GM10248 (cell line): ENCODE data around the gene LDLRAD4.

Source experiments
- CTCF ChIA-PET: fragments of 300-600 bp; sonication (Branson Sonifier 250); formaldehyde crosslinking; extraction: SDS; loops from one replicate; lab custom pipeline; 2021; ENCODE audit warnings: antibody characterized with exemption; lab: Yijun Ruan, JAX
- POLR2A ChIA-PET: fragments of 350-650 bp; sonication (Branson Sonifier 250); formaldehyde crosslinking; extraction: SDS; loops from one replicate; lab custom pipeline; 2020; ENCODE audit warnings: antibody characterized with exemption; lab: Yijun Ruan, JAX
- DNase-seq: peaks from one replicate; pipeline ENCODE4 v3.0.0; 2012; ENCODE audit errors: extremely low spot score
- TF ChIP-seq, protein P1 (sequence below): IDR thresholded peaks from 2 replicates; pipeline ENCODE4 v1.5.1; 2012; ENCODE audit warnings: mild to moderate bottlenecking, low read depth; ENCODE audit errors: extremely low read depth, missing control alignments, control extremely low read depth

LDLRAD4 gene

GRCh38 chr18:13323186-13323585 is 104.6 kb downstream of the LDLRAD4 start:
- ChIA-PET CTCF (interaction anchor here (0.9 to 1.1 kb wide), 2 partner anchors 9 to 44 kb away, joined by 3 read pairs; no protein-coding TSS in a partner anchor), POLR2A (no interaction called here)
- no peak for DNase-seq
- TF ChIP-seq, protein P1, sequence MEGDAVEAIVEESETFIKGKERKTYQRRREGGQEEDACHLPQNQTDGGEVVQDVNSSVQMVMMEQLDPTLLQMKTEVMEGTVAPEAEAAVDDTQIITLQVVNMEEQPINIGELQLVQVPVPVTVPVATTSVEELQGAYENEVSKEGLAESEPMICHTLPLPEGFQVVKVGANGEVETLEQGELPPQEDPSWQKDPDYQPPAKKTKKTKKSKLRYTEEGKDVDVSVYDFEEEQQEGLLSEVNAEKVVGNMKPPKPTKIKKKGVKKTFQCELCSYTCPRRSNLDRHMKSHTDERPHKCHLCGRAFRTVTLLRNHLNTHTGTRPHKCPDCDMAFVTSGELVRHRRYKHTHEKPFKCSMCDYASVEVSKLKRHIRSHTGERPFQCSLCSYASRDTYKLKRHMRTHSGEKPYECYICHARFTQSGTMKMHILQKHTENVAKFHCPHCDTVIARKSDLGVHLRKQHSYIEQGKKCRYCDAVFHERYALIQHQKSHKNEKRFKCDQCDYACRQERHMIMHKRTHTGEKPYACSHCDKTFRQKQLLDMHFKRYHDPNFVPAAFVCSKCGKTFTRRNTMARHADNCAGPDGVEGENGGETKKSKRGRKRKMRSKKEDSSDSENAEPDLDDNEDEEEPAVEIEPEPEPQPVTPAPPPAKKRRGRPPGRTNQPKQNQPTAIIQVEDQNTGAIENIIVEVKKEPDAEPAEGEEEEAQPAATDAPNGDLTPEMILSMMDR: no peak

GRCh38 chr18:13324880-13325279 is 106.3 kb downstream of the LDLRAD4 start:
- TF ChIP-seq, protein P1: no peak
- ChIA-PET CTCF (interaction anchor here (1.0 kb wide), 1 partner anchor 14 kb away, joined by 3 read pairs; no protein-coding TSS in a partner anchor), POLR2A (no interaction called here)
- no peak for DNase-seq

DNA sequence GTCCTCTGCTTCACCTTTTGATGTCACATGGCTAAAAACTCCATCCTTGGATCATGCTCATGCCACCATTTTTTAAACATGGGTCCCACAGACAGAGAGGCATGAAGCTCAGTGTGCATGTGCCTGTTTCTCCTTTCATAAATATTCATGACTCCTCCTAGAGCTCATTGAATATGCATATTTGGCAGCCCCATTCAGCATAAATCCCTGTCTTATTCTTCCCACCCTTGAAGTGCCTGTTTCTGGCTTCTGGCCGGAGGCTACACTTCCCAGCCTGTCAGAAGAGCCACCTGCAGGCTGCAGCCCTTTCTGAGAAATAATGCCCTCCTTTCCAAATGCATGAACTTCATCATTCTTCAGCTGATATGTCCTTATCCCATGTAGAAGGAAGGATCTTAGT is 109.7 kb downstream of the LDLRAD4 start:
- no peak for DNase-seq
- POLR2A ChIA-PET: no interaction called here
- CTCF ChIA-PET: no interaction called here
- TF ChIP-seq, protein P1: no peak

GRCh38 chr18:13330996-13331395 is 112.4 kb downstream of the LDLRAD4 start:
- no peak for DNase-seq
- POLR2A ChIA-PET: no interaction called here
- TF ChIP-seq, protein P1: no peak
- CTCF ChIA-PET: interaction anchor here (1.1 to 1.5 kb wide), 2 partner anchors 12 to 14 kb away, joined by 3 to 5 read pairs; no protein-coding TSS in a partner anchor

- TF ChIP-seq, protein P1: no peak
- ChIA-PET POLR2A (no interaction called here), CTCF (no interaction called here)
- no peak for DNase-seq
These were observed 113.3 kb downstream of the LDLRAD4 start for GRCh38 chr18:13331846-13332245.

GRCh38 chr18:13332874-13333273 is 114.3 kb downstream of the LDLRAD4 start:
- ChIA-PET CTCF (no interaction called here), POLR2A (no interaction called here)
- DNase-seq: no peak
- TF ChIP-seq, protein P1: no peak
